Trophoblast cell (in vitro differentiated cells and primary cell): ENCODE results near the gene FADD.
"Not testable (repeated sequence)": the region's sequence is repeated elsewhere in the genome, so short reads cannot be mapped to it uniquely, and the experiment has no call there.

ENCODE experiments used
- DNase-seq, 2 donors: peaks; one replicate each; pipeline ENCODE4 v3.0.0-alpha.2; 2016
- H2AFZ ChIP-seq: 2 replicates; pipeline ENCODE4 v1.6.1; 2013; ENCODE audit warnings: low read length, moderate library complexity, mild to moderate bottlenecking; ENCODE audit not compliant: insufficient read depth, poor library complexity
- H2AK5ac ChIP-seq: 2 replicates; pipeline ENCODE4 v1.6.1; 2013; ENCODE audit warnings: mild to moderate bottlenecking, low read length
- H2BK120ac ChIP-seq: 2 replicates; pipeline ENCODE4 v1.6.1; 2013; ENCODE audit warnings: low read length, mild to moderate bottlenecking, moderate library complexity; ENCODE audit not compliant: insufficient read depth, poor library complexity
- H2BK12ac ChIP-seq: 2 replicates; pipeline ENCODE4 v1.6.1; 2013; ENCODE audit warnings: mild to moderate bottlenecking, low read length, moderate library complexity
- H2BK5ac ChIP-seq: 2 replicates; pipeline ENCODE4 v1.6.1; 2013; ENCODE audit warnings: low read length, low read depth, moderate library complexity, mild to moderate bottlenecking; ENCODE audit not compliant: poor library complexity
- H3K14ac ChIP-seq: 2 replicates; pipeline ENCODE4 v1.6.1; 2013; ENCODE audit warnings: mild to moderate bottlenecking, low read length
- H3K18ac ChIP-seq: 2 replicates; pipeline ENCODE4 v1.6.1; 2013; ENCODE audit warnings: mild to moderate bottlenecking, low read length
- H3K23ac ChIP-seq: 2 replicates; pipeline ENCODE4 v1.6.1; 2013; ENCODE audit warnings: low read length
- H3K27ac ChIP-seq: 2 replicates; pipeline ENCODE4 v1.5.1; 2013; ENCODE audit warnings: low read depth, mild to moderate bottlenecking, inconsistent platforms, low read length, moderate library complexity
- H3K27me3 ChIP-seq: 2 replicates; pipeline ENCODE4 v1.6.1; 2013; ENCODE audit warnings: inconsistent platforms, mild to moderate bottlenecking, low read length, moderate library complexity; ENCODE audit not compliant: insufficient read depth
- H3K36me3 ChIP-seq, 2 experiments: 1 replicate in 1 of 2; 2 replicates in 1 of 2; pipeline ENCODE4 v1.6.1; 2013; ENCODE audit warnings: low read length in 2 of 2, mild to moderate bottlenecking in 2 of 2, moderate library complexity in 1 of 2; ENCODE audit not compliant: insufficient read depth in 2 of 2, control insufficient read depth in 1 of 2
- H3K4ac ChIP-seq: 2 replicates; pipeline ENCODE4 v1.6.1; 2013; ENCODE audit warnings: low read depth, mild to moderate bottlenecking, low read length, moderate library complexity
- H3K4me1 ChIP-seq, 2 experiments: 1 replicate in 1 of 2; 2 replicates in 1 of 2; pipeline ENCODE4 v1.6.1; 2013; ENCODE audit warnings: low read length in 2 of 2, mild to moderate bottlenecking in 2 of 2, moderate library complexity in 1 of 2; ENCODE audit not compliant: insufficient read depth in 2 of 2, control insufficient read depth in 1 of 2
- H3K4me2 ChIP-seq: 2 replicates; pipeline ENCODE4 v1.6.1; 2013; ENCODE audit warnings: inconsistent platforms, mild to moderate bottlenecking, low read length, moderate library complexity
- H3K4me3 ChIP-seq: 2 replicates; pipeline ENCODE4 v1.5.1; 2013; ENCODE audit warnings: mild to moderate bottlenecking, low read depth, low read length, inconsistent platforms
- H3K79me1 ChIP-seq: one replicate; pipeline ENCODE4 v1.6.1; 2013; ENCODE audit warnings: low read length
- H3K79me2 ChIP-seq: 2 replicates; pipeline ENCODE4 v1.6.1; 2013; ENCODE audit warnings: low read length, mild to moderate bottlenecking; ENCODE audit not compliant: control insufficient read depth, insufficient read depth, poor library complexity
- H3K9ac ChIP-seq: 2 replicates; pipeline ENCODE4 v1.6.1; 2013; ENCODE audit warnings: mild to moderate bottlenecking, low read length
- H3K9me3 ChIP-seq: 2 replicates; pipeline ENCODE4 v1.6.1; 2013; ENCODE audit warnings: low read depth, mild to moderate bottlenecking, control low read depth, inconsistent platforms, low read length; ENCODE audit not compliant: insufficient read depth
- H4K12ac ChIP-seq: 2 replicates; pipeline ENCODE4 v1.6.1; 2013; ENCODE audit warnings: low read depth, mild to moderate bottlenecking, low read length, moderate library complexity
- H4K8ac ChIP-seq: 2 replicates; pipeline ENCODE4 v1.6.1; 2013; ENCODE audit warnings: low read depth, mild to moderate bottlenecking, low read length, moderate library complexity
- H4K91ac ChIP-seq: one replicate; pipeline ENCODE4 v1.6.1; 2013; ENCODE audit warnings: low read depth, mild to moderate bottlenecking, low read length, moderate library complexity
- WGBS: extraction: QIAGEN DNeasy Blood & Tissue Kit; methylation state at CpG from one replicate; pipeline ENCODE4 v1.1.7; 2013; ENCODE audit warnings: missing lambda C conversion rate; ENCODE audit not compliant: insufficient read length, insufficient coverage; ENCODE audit errors: extremely low coverage; 5-methylcytosine and 5-hydroxymethylcytosine counted together

FADD gene

DNA sequence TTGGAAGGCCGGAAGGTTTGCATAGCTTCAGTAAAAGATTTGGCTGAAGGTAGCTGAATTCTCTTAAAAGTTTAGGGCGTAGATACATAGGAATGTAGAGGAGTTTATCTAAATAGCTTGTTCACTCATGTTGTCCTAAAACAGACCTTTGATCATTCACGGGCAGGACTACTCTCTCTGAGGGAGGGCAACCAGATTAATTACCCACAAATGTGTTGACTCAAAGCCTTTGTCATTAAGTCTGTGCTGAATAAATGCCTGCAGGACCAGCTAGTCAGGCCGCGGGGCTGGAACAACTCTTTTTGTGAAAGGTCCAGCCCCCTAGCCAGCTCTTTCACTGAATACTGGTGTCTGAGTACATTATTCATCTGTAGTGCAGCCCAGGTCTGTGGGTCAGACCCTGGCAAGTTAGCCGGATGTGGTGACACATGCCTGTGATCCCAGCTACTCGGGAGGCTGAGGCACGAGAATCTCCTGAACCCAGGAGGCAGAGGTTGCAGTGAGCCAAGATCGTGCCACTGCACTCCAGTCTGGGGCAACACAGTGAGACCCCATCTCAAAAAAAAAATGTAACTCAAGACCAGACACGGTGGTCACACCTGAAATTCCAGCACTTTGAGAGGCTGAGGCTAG is 2.8 kb upstream of the FADD start:
- H3K9ac ChIP-seq: no peak overlapping the region
- no peak overlapping the region for H2AFZ ChIP-seq
- DNase-seq: no peak
- no peak overlapping the region for H4K12ac ChIP-seq
- no peak overlapping the region for H3K4me3 ChIP-seq
- H3K14ac ChIP-seq: no peak overlapping the region
- H3K36me3 ChIP-seq: peaks cover 6% of the 10 kb centered on the region in 2 experiments
- no peak overlapping the region for H2AK5ac ChIP-seq
- no peak overlapping the region for H3K18ac ChIP-seq
- no peak overlapping the region for H3K23ac ChIP-seq
- no peaks in the 10 kb centered on the region for H3K27me3 ChIP-seq
- peaks cover 2% of the 10 kb centered on the region for H3K9me3 ChIP-seq
- H3K4ac ChIP-seq: no peak overlapping the region
- H2BK12ac ChIP-seq: no peak overlapping the region
- H3K79me2 ChIP-seq: peaks cover 10% of the 10 kb centered on the region
- no peak overlapping the region for H4K91ac ChIP-seq
- H3K4me2 ChIP-seq: no peak overlapping the region
- no peak overlapping the region for H2BK5ac ChIP-seq
- H3K79me1 ChIP-seq: peaks cover 11% of the 10 kb centered on the region
- no peak overlapping the region for H2BK120ac ChIP-seq
- H4K8ac ChIP-seq: no peak overlapping the region
- peaks cover 6 to 14% of the 10 kb centered on the region in 2 experiments for H3K4me1 ChIP-seq
- no peak overlapping the region for H3K27ac ChIP-seq
- WGBS: no CpG with 5 or more reads among the region's 10 CpGs

DNA sequence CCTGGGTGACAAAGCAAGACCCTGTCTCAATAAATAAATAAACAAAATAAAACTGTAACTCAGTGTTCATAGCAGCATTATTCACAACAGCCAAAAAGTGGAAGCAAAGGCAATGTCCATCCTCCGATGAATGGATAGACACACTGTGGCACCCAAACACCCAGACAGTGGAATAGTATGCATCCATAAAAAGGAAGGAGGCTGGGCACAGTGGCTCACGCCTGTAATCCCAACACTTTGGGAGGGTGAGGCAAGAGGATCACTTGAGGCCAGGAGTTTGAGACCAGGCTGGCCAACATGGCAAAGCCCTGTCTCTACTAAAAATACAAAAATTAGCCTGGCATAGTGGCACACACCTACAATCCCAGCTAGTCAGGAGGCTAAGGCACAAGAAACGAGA is 2.0 kb upstream of the FADD start:
- H4K12ac ChIP-seq, H2BK120ac ChIP-seq, H3K9me3 ChIP-seq, H3K4me3 ChIP-seq, H2AK5ac ChIP-seq, H3K9ac ChIP-seq, H3K14ac ChIP-seq, H2AFZ ChIP-seq, H4K8ac ChIP-seq, H3K18ac ChIP-seq, H3K23ac ChIP-seq, H2BK12ac ChIP-seq, H3K4ac ChIP-seq, H3K27ac ChIP-seq, H3K4me2 ChIP-seq, H2BK5ac ChIP-seq, H3K27me3 ChIP-seq, H4K91ac ChIP-seq, DNase-seq: not testable (repeated sequence)
- Histone ChIP-seq H3K36me3 (peaks cover 11 to 14% of the 10 kb centered on the region in 2 experiments), H3K4me1 (peaks cover 7 to 15% of the 10 kb centered on the region in 2 experiments), H3K79me1 (peaks cover 11% of the 10 kb centered on the region), H3K79me2 (peaks cover 10% of the 10 kb centered on the region)
- WGBS: no CpG with 5 or more reads among the region's 3 CpGs

DNA sequence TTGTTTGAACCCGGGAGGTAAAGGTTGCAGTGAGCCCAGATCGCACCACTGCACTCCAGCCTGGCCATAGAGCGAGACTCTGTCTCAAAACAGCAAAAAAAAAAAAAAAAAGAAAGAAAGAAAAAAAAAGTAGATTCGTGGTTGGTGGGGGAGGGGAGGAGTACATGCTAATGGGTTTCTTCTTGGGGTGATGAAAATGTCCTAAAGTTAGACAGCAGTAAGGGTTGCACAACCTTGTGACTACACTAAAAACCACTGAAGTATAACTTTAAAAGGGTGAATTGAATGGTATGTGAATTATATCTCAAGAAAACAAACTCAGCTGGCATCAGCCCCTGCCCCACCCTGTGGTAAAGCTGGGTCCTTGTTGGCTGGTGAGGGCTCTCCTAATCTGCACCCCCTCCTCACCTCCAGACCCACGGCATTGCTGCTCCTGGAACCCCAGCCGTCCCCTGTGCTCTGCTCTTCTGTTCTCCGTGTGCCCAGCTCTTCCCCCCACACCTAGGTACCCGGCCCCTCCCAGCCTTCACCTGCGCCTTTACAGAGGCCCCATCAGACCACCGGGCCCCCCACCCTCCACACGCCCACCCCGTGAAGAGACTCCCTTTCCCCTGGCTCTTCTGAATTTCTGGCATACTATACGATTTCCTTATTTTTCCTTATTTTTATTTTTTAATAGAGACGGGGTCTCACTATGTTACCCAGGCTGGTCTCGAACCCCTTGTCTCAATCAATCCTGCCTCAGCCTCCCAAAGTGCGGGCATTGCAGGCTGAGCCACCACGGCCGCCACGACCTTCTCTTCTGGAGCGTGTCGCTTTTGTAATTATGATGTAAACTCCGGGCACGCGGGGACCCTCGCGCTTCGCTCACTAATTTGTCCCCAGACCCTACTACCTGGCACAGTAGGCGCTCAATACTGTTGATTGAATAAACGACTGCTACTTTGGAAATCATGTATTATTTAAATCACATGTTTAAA is 924 bp upstream of the FADD start:
- WGBS: no CpG with 5 or more reads among the region's 29 CpGs
- Histone ChIP-seq H4K91ac (no peak overlapping the region), H3K14ac (no peak overlapping the region), H4K8ac (peak overlapping the region; percentile 97), H4K12ac (no peak overlapping the region), H3K79me2 (peaks cover 10% of the 10 kb centered on the region), H3K9ac (no peak overlapping the region), H3K4me3 (no peak overlapping the region), H2BK5ac (no peak overlapping the region), H3K27me3 (no peaks in the 10 kb centered on the region), H2AK5ac (no peak overlapping the region), H2BK12ac (no peak overlapping the region), H3K4me2 (peak overlapping the region; percentile 91), H3K23ac (no peak overlapping the region), H2AFZ (peak overlapping the region; percentile 50), H3K36me3 (peaks cover 20 to 22% of the 10 kb centered on the region in 2 experiments), H3K9me3 (peaks cover 2% of the 10 kb centered on the region), H3K79me1 (peaks cover 11% of the 10 kb centered on the region), H3K27ac (no peak overlapping the region), H3K4ac (no peak overlapping the region), H2BK120ac (no peak overlapping the region), H3K18ac (no peak overlapping the region), H3K4me1 (peaks cover 7 to 15% of the 10 kb centered on the region in 2 experiments)
- no peak for DNase-seq

- peaks cover 11% of the 10 kb centered on the region for H3K79me1 ChIP-seq
- peak overlapping the region; percentile 81 for H3K27ac ChIP-seq
- H3K36me3 ChIP-seq: peaks cover 29 to 35% of the 10 kb centered on the region in 2 experiments
- DNase-seq: peak; percentile 49 to 81
- H2BK12ac ChIP-seq: no peak overlapping the region
- peak overlapping the region; percentile 97 for H3K18ac ChIP-seq
- H3K79me2 ChIP-seq: peaks cover 10% of the 10 kb centered on the region
- H3K9ac ChIP-seq: peak overlapping the region; percentile 88
- H2AFZ ChIP-seq: peak overlapping the region; percentile 80
- peak overlapping the region; percentile 87 for H2AK5ac ChIP-seq
- H2BK5ac ChIP-seq: peak overlapping the region; percentile 84
- peak overlapping the region; percentile 98 for H4K91ac ChIP-seq
- H2BK120ac ChIP-seq: peak overlapping the region; percentile 85
- peak overlapping the region; percentile 98 for H3K14ac ChIP-seq
- peak overlapping the region; percentile 89 for H3K4me3 ChIP-seq
- H3K23ac ChIP-seq: peak overlapping the region; percentile 58
- H3K4ac ChIP-seq: peak overlapping the region; percentile 99
- WGBS: no CpG with 5 or more reads among the region's 30 CpGs
- H3K4me2 ChIP-seq: peak overlapping the region; percentile 89
- H4K12ac ChIP-seq: peak overlapping the region; percentile 96
- peaks cover 7 to 15% of the 10 kb centered on the region in 2 experiments for H3K4me1 ChIP-seq
- H3K9me3 ChIP-seq: peaks cover 2% of the 10 kb centered on the region
- H4K8ac ChIP-seq: peak overlapping the region; percentile 96
- H3K27me3 ChIP-seq: no peaks in the 10 kb centered on the region
Observed at GRCh38 chr11:70203751-70204465, 812 bp downstream of the FADD start.
